Transverse colon (tissue), 4 donors: ENCODE measurements around the gene TMEM14C.

Experiments used
- CTCF ChIP-seq, 5 experiments: fragments of 200-600 bp in 3 of 5; fragments of 450-650 bp in 2 of 5; sonication (generic) in 3 of 5; IDR thresholded peaks; 1 replicate in 2 of 5; 2 replicates in 3 of 5; pipeline ENCODE4 v1.5.1; 2016 to 2017; ENCODE audit warnings: antibody characterized with exemption in 5 of 5, inconsistent platforms in 3 of 5, mild to moderate bottlenecking in 2 of 5, moderate library complexity in 1 of 5
- EP300 ChIP-seq: sonication (generic); formaldehyde crosslinking; IDR thresholded peaks from one replicate; pipeline ENCODE4 v1.6.1; 2017; ENCODE audit warnings: antibody characterized with exemption, low read depth
- POLR2AphosphoS5 ChIP-seq, 3 donors: sonication (generic); formaldehyde crosslinking; IDR thresholded peaks; one replicate each; pipeline ENCODE4 v1.6.1; 2016; ENCODE audit warnings: antibody characterized with exemption in 3 of 3

GRCh38 chr6:10743515-10743914 is 20.6 kb downstream of the TMEM14C start:
- TF ChIP-seq CTCF (IDR thresholded peaks at IDR 0.05) = no peak
- no peak for TF ChIP-seq POLR2AphosphoS5 (IDR thresholded peaks at IDR 0.05)
- TF ChIP-seq EP300 = no peak
